ENCODE results near the gene KSR2. TPM values are rescaled to one million over a fixed set of nuclear protein-coding genes. Genes with fewer than 3 reads are reported as not detected.

The KSR2 gene
- total and polyA plus RNA-seq, 2 of the 4 experiments (the other 2 are of a cell fraction) = not detected

DNA sequence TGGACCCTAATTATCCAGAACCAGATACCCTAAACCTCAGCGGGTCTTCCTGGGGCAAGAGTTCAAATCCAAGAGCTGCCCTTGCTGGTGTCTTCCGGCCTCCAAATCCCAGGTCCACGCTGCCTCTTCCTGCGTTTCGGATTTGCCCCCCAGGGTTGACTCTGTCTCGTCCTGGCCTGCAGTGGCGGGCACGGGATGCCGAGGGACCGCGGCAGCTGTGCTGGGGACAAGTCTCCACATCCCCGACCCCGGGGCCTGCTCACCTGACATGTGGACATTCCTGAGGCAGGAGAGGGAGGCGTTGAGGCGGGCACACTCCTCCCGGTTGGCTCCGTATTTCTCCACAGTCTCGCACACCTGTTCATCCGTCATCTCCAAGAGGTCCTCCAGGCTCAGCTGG is 113.6 kb downstream of the KSR2 start:
- no peak overlapping the region for H3K4ac ChIP-seq (ENCODE audit: low read depth, low read length)
- in situ Hi-C loops (cut with MboI; ENCODE audit: low sequenced_read_pairs) = loop anchor here (25.0 kb wide), 1 partner anchor 282 kb away; the partner anchor contains the start of gene PEBP1
- DNase-seq = no peak

More for the DNA sequence above, 113.6 kb downstream of the KSR2 start:
- Histone ChIP-seq H3K4me1 (ENCODE audit: control insufficient read depth, insufficient read depth, low read length) (no peaks in the 10 kb centered on the region), H3K9ac (ENCODE audit: low read depth, low read length) (no peak overlapping the region), H3K9me3 (ENCODE audit: control insufficient read depth, insufficient read depth, low read length) (0 out of 2 replicates have a peak, but pooled peaks cover 2% of the 10 kb centered on the region), H3K36me3 (ENCODE audit: control insufficient read depth, insufficient read depth, low read length) (no peaks in the 10 kb centered on the region), H4K20me1 (ENCODE audit: insufficient read depth, low read length) (no peaks in the 10 kb centered on the region), H2BK15ac (ENCODE audit: low read depth, low read length) (no peak overlapping the region), H3K27me3 (ENCODE audit: control insufficient read depth, insufficient read depth, low read length) (no peaks in the 10 kb centered on the region), H2AFZ (replicated peaks; ENCODE audit: low read length, poor library complexity) (no peak overlapping the region), H4K8ac (ENCODE audit: low read depth in 2 of 2, low read length in 2 of 2) (no peak overlapping the region), H3K27ac (ENCODE audit: insufficient read depth, low read length) (no peak overlapping the region), H4K5ac (ENCODE audit: low read depth, low read length) (no peak overlapping the region), H3K14ac (replicated peaks; ENCODE audit: low read depth, low read length) (no peak overlapping the region), H2BK120ac (ENCODE audit: low read depth, low read length) (no peak overlapping the region), H3K9me1 (ENCODE audit: insufficient read depth, low read length) (no peaks in the 10 kb centered on the region), H3K56ac (ENCODE audit: extremely low read depth, insufficient read depth, low read length) (no peak overlapping the region), H3K4me3 (ENCODE audit: insufficient read depth, low read depth, low read length) (no peak overlapping the region), H3K79me1 (ENCODE audit: low read depth in 1 of 2, low read length in 2 of 2) (no peaks in the 10 kb centered on the region), H3K18ac (ENCODE audit: low read depth, low read length) (no peak overlapping the region), H2BK5ac (ENCODE audit: low read depth, low read length, poor library complexity, severe bottlenecking) (no peak overlapping the region), H2AK9ac (replicated peaks; ENCODE audit: low read depth, low read length, poor library complexity) (no peak overlapping the region), H2AK5ac (ENCODE audit: low read depth, low read length) (no peak overlapping the region), H2BK20ac (ENCODE audit: low read depth, low read length) (no peak overlapping the region), H3K4me2 (ENCODE audit: low read depth, low read length) (no peak overlapping the region), H4K91ac (ENCODE audit: insufficient read depth, low read depth, low read length) (no peak overlapping the region), H3K23ac (ENCODE audit: low read depth, low read length) (no peak overlapping the region)
- TF ChIP-seq POLR2A (IDR thresholded peaks at IDR 0.05; ENCODE audit: low read depth, low read length) (no peak), ELK1 (IDR thresholded peaks at IDR 0.05; ENCODE audit: borderline replicate concordance, low read depth, low read length) (no peak), NFE2L2 (IDR thresholded peaks at IDR 0.05; ENCODE audit: low read depth, low read length) (no peak), RFX5 (IDR thresholded peaks at IDR 0.05; ENCODE audit: low read depth, low read length) (no peak), MAZ (IDR thresholded peaks at IDR 0.05; ENCODE audit: borderline replicate concordance, low read depth, low read length) (no peak), MAFK (IDR thresholded peaks at IDR 0.05; ENCODE audit: low read depth, low read length) (no peak), RAD21 (IDR thresholded peaks at IDR 0.05; ENCODE audit: low read length) (no peak), SMC3 (IDR thresholded peaks at IDR 0.05; ENCODE audit: low read depth, low read length) (no peak), CHD1 (IDR thresholded peaks at IDR 0.05; ENCODE audit: low read depth, low read length) (no peak), CTCF (conservative IDR thresholded peaks at IDR 0.05; ENCODE audit: low read depth, low read length) (no peak), RCOR1 (IDR thresholded peaks at IDR 0.05; ENCODE audit: insufficient replicate concordance, low read length) (no peak)
- intact Hi-C loops (cut with micrococcal nuclease) = no loop called here
- dilution Hi-C loops (cut with HindIII; ENCODE audit: low sequenced_read_pairs, unreplicated experiment) = no loop called here
- no TSS peak for BruUV-seq (replicated peaks)
- no peak for ATAC-seq (ENCODE audit: low read depth)
- WGBS, 2 experiments (ENCODE audit: extremely low coverage in 2 of 2, insufficient read length in 1 of 2) = 67% methylated on average over 3 of the region's 19 CpGs; no CpG with 5 or more reads in 1 of the 2 experiments
- ChIA-PET CTCF (interaction anchor here (0.5 to 0.6 kb wide), 6 partner anchors 11 to 883 kb away, joined by 3 to 7 read pairs (median 4); no protein-coding TSS in a partner anchor), POLR2A (ENCODE audit: unreplicated experiment) (no interaction called here)

Measured in IMR-90 (cell line).